Neural crest cell (in vitro differentiated cells): Measurements from ENCODE around the gene CEACAM19. TPM values are rescaled to one million over a fixed set of nuclear protein-coding genes. Genes with fewer than 3 reads are reported as not detected.
A peak's percentile ranks its signal among the peaks of the same experiment; 100 is the strongest.
"Not testable (repeated sequence)": the region's sequence is repeated elsewhere in the genome, so short reads cannot be mapped to it uniquely, and the experiment has no call there.

Experiments
- DNase-seq: peaks from one replicate; pipeline ENCODE4 v3.0.0; 2021; ENCODE audit warnings: low read depth, mixed read lengths, low spot score
- H3K27ac Mint-ChIP-seq: one replicate; pipeline ENCODE4 v1.8.0; 2021; ENCODE audit warnings: mild to moderate bottlenecking, mixed read lengths; ENCODE audit not compliant: unreplicated experiment
- H3K27me3 Mint-ChIP-seq: 2 replicates; pipeline ENCODE4 v1.8.0; 2021; ENCODE audit warnings: low read depth, mild to moderate bottlenecking, mixed read lengths
- H3K36me3 Mint-ChIP-seq: 2 replicates; pipeline ENCODE4 v1.8.0; 2021; ENCODE audit warnings: low read depth, mild to moderate bottlenecking, mixed read lengths
- H3K4me1 Mint-ChIP-seq: 2 replicates; pipeline ENCODE4 v1.8.0; 2021; ENCODE audit warnings: mixed read lengths
- H3K4me3 Mint-ChIP-seq: one replicate; pipeline ENCODE4 v1.8.0; 2021; ENCODE audit warnings: mild to moderate bottlenecking, mixed read lengths
- H3K9me3 Mint-ChIP-seq: 2 replicates; pipeline ENCODE4 v1.8.0; 2021; ENCODE audit warnings: mixed read lengths
- CTCF ChIP-seq: fragments of 200-600 bp; sonication (generic); conservative IDR thresholded peaks from 2 replicates; pipeline ENCODE4 v1.5.0; 2021; ENCODE audit warnings: antibody characterized with exemption, mild to moderate bottlenecking
- long read RNA-seq: library from polyadenylated mRNA; unstranded; transcript quantifications from one replicate; pipeline ENCODE4 v2.0.0, GENCODE V29; 2020
- total RNA-seq: library from RNA; stranded (reverse); gene quantifications from 2 replicates; pipeline ENCODE4 v1.2.1, GENCODE V29; 2021

The CEACAM19 gene
- 5.0 and 6.1 TPM in 2 replicates for total RNA-seq
- long read RNA-seq: 0 reads

GRCh38 chr19:44671400-44671799 lies at the start of gene CEACAM19:
Gene CEACAM19, plus strand, starts transcription at chr19:44671482. Its CDS starts 450 bp downstream, at chr19:44671932.
- Mint-ChIP-seq H3K9me3 (no peaks in the 10 kb centered on the region), H3K36me3 (no peaks in the 10 kb centered on the region), H3K4me1 (no peaks in the 10 kb centered on the region), H3K27ac (no peak within 1 kb of the TSS), H3K27me3 (no peaks in the 10 kb centered on the region), H3K4me3 (no peak within 1 kb of the TSS)
- DNase-seq: no peak
- no peak for TF ChIP-seq CTCF

- TF ChIP-seq CTCF: no peak
- no peak for DNase-seq
- no peaks in the 10 kb centered on the region for H3K27me3 Mint-ChIP-seq
- no peaks in the 10 kb centered on the region for H3K36me3 Mint-ChIP-seq
- no peaks in the 10 kb centered on the region for H3K4me1 Mint-ChIP-seq
- H3K4me3 Mint-ChIP-seq: no peak overlapping the region
- H3K27ac Mint-ChIP-seq: peak overlapping the region; percentile 86
- H3K9me3 Mint-ChIP-seq: no peaks in the 10 kb centered on the region
These were observed 48.2 kb upstream of the CEACAM19 start for GRCh38 chr19:44623080-44623479.

- no peaks in the 10 kb centered on the region for H3K36me3 Mint-ChIP-seq
- H3K27ac Mint-ChIP-seq: no peak overlapping the region
- no peak for DNase-seq
- no peaks in the 10 kb centered on the region for H3K9me3 Mint-ChIP-seq
- H3K4me1 Mint-ChIP-seq: no peaks in the 10 kb centered on the region
- H3K4me3 Mint-ChIP-seq: no peak overlapping the region
- no peak for TF ChIP-seq CTCF
- H3K27me3 Mint-ChIP-seq: no peaks in the 10 kb centered on the region
These were observed 47.7 kb upstream of the CEACAM19 start for GRCh38 chr19:44623626-44624025.

- Mint-ChIP-seq H3K4me1 (no peaks in the 10 kb centered on the region), H3K9me3 (no peaks in the 10 kb centered on the region), H3K36me3 (no peaks in the 10 kb centered on the region), H3K4me3 (no peak overlapping the region), H3K27ac (no peak overlapping the region), H3K27me3 (no peaks in the 10 kb centered on the region)
- no peak for DNase-seq
- TF ChIP-seq CTCF: no peak
These were observed 46.4 kb upstream of the CEACAM19 start for GRCh38 chr19:44624840-44625354.

GRCh38 chr19:44625637-44626036 lies 45.6 kb upstream of the CEACAM19 start:
- not testable (repeated sequence) for H3K4me3 Mint-ChIP-seq, H3K36me3 Mint-ChIP-seq, H3K27ac Mint-ChIP-seq, H3K9me3 Mint-ChIP-seq, H3K27me3 Mint-ChIP-seq, H3K4me1 Mint-ChIP-seq, DNase-seq

- Mint-ChIP-seq H3K4me3 (no peak overlapping the region), H3K27ac (no peak overlapping the region), H3K9me3 (no peaks in the 10 kb centered on the region), H3K4me1 (no peaks in the 10 kb centered on the region), H3K27me3 (no peaks in the 10 kb centered on the region), H3K36me3 (no peaks in the 10 kb centered on the region)
- no peak for DNase-seq
- TF ChIP-seq CTCF: no peak
These were observed 45.1 kb upstream of the CEACAM19 start for GRCh38 chr19:44626048-44626624.
